Inflammatory macrophage treated with lipopolysaccharide for 4 hours (primary cell): ENCODE results near the gene SIM1.

ENCODE experiments used
- DNase-seq: peaks from one replicate; pipeline ENCODE4 v3.0.0-alpha.2; 2020

The SIM1 gene

DNA sequence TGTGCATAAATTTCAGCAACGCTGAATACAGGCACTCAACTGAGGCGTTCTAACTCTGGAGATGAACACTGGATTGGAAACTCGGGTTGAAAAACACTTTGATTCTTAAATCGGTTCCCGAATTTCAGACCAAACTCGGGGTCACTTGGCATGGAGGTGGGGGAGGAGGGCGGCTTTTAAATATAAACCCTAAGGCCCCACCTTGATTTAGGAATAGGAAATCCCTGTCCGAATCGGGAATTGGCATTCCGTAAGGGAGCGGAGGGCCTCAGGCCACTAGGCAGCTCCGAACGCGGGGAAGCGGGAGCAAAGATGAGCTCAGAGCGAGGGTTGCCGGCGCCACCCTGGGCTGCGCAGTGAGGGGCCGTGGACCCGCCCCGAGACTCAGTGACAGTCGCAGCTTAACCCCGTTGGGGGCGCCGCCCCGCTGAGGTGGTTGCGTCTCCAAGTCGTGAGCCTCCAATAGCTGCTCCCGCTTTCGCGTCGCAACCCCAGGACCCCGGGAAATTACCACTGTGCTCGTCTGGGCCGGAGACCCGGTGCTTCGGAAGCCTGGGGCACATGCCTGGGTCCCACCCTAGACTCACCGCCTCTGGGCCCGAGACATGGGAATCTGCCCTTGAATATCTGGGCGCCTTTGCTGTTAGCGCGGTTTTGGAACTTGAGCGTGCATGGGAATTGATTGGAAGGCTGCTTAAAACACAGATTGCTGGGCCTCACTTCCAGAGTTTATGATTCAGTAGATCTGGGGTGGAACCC lies 4.6 kb upstream of the SIM1 start:
- DNase-seq: no peak

DNA sequence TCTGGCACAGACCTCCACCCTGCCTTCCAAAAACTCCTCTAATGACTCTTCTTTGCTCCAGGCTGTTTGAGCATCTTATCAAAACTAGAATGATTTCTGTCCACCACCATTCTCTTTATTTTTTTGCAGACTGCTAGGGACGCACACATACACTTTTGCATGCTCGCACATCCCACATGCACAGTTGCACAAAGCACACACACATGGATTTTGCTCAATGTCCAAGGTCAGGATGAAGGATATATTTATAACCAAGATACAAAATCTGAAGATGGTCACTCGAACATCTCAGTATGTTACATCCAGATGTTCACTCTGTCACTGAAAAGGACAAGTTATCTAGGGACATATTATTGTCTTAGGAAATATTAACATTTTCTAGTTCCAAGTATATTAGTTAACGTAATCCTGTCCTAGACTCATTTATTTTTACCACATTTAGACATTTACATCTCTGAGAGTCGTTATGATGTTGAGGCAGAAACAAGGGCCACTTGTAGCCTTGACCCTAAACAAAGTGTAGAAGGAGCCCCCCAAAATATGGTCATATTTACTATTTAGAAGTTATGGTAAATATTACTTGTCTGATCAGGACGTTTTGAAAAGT lies 3.4 kb upstream of the SIM1 start:
- DNase-seq: no peak

DNA sequence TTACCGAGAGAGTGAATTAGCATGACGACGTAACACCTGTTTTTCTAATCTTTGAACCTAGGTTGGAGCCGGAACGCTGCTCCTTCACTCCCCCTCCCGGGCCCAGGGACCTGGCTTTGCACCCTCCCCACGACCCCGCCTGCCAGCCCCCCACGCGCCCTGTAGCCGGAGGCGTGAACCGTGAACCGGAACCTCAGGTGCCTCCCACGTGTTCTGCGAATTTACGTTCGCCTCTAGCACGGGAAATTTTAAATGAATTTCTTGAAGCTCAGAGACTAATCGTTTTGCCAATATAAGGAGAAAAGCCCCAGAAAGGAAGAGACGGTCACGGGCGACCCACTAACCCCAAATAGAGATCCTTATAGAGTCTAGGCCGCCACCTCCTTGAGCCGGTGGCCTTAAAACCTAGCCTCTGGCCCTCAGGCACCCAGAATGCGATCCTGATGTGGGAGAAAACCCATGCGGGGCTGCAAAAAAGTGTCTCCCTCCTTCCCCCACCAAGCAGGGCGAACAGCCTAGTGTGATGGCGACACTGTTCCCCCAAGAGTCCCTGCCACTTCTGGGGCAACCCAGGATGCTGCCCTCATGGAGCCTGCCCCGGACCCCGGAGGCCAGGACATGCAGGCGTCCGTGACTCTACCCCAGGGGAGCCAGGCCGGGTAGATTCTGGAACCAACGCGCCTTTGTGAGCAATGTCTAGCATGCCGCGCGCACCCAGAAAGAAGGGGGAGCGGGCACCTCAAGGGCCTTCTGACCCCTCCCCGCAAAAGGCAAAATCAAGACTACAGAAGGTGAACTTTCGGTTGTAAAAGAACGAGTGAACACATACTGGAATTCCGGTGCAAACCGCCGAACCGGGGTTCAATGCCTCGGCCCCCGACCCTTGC lies 2.7 kb upstream of the SIM1 start:
- no peak for DNase-seq

DNA sequence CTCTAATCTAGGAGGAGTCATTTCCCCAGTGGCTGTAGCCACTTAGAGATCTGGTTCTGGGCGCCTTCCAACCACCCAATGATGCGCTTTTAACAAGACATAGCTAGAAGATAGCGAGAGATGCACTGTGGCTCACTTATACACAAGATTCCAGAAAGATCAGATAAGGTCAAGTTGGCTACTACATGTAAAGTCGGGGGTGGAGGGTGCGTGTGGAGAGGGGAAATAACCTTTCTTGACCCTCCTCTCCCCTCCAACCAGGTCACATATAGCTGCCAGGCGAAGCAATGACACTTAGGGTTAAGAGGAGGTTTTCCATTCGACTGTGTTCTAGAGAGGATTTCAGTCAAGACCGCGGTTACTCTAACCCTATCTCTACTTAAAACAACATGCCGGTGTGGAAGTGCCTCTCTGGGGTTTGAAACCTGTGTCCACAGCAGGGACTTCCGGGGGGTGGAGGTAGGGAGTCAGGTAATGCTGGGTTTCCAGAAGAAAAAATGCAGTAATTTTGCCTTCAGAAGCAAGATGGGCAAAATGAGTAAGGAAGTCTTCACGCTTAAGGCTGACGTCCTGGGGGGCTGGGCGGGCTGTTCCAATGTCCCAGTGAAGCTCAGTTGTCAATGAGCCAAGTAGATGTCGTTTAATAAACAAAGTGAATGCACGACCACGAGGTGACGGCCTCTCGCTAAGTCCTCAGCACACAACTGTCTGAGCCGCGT lies 1.8 kb upstream of the SIM1 start:
- no peak for DNase-seq

DNA sequence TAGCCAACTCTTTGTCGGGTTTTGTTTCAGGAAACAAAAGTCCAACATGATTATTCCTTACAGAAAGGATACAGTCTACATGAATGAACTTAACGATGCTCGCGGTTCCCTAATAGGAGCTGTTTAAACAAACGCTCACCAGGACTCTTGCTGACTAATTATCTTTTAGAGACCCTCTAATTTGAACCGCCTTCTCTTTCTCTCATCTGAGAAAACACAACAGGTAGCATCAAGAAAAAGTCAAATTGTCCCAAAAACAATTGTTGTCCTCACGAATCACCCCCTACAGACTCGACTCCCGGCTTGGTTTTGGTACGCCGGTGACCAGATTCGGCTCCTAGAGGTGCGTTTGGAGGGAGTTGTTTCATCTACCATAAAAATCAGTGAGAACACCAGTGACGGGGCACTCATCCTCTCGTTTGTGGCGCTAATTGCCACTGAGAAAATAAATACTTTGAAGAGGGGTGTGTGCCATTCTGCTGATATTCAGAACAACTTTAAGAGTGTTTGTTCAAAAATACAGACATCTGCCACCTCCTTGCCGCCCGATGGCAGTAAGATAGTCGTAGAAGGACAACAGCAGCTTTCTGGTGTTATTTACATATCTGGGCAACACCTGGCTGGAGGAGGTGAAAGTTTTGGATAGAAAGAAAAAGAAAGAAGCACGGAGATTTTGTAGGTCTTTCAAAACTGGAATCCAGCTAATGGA lies 1.1 kb upstream of the SIM1 start:
- DNase-seq: no peak

DNA sequence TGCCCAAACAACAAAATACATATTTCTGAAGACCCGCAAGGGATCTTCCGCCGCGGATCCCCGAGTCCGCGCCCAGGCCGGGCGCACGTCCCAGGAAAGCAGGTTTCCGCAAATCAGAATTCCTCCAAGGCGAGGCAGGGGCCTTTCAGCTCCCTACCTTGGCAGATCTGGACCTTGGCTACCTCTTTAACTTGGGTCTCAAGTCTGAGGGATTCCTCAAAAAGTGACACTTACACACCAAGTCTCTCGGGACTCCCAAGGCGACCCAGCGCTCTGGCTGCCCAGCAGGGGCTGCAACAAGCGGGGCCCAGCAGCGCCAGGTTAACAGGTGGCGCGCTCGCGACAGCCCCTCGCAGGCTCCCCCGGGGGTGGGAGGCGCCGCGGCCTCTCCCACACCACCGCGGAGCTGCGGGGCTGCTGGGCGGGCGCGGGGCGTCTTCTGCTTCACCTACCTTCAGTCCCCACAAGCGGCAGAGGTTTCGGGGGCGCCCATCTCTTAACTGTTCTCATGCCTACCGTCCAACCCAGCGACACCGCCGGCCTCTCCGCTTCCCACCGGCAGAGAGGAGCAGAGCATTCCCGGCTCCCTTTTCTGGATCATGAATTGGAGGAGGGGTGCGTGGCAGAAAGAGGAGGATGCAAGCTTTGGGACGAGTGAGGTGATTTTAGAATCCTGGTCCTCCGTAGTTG lies 414 bp downstream of the SIM1 start:
- DNase-seq: no peak

DNA sequence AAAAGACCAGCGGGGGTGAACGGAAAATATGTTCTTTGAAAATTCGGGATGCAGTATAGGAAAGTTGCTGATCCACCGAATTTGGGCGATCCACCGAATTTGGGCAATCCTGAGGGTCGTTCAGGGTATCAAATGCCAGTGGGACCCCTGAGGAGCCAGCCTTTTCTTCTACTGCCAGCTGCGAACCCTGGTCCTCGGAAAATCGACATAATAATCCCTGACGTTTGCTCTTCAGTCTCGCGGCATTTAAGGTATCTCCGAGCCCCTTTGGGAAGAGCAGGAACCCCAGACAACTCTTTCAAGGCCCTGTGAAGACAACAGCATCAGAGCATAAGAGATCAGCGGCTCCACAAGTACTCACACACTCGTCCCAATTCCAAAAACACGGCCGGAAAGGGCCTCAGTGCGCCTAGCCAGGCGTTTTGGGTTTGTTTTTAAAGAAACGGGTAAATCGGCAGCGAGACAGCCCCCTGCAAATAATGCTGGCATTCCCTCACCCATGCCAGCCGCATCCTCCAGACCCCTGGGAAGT lies 1.0 kb downstream of the SIM1 start:
- no peak for DNase-seq

DNA sequence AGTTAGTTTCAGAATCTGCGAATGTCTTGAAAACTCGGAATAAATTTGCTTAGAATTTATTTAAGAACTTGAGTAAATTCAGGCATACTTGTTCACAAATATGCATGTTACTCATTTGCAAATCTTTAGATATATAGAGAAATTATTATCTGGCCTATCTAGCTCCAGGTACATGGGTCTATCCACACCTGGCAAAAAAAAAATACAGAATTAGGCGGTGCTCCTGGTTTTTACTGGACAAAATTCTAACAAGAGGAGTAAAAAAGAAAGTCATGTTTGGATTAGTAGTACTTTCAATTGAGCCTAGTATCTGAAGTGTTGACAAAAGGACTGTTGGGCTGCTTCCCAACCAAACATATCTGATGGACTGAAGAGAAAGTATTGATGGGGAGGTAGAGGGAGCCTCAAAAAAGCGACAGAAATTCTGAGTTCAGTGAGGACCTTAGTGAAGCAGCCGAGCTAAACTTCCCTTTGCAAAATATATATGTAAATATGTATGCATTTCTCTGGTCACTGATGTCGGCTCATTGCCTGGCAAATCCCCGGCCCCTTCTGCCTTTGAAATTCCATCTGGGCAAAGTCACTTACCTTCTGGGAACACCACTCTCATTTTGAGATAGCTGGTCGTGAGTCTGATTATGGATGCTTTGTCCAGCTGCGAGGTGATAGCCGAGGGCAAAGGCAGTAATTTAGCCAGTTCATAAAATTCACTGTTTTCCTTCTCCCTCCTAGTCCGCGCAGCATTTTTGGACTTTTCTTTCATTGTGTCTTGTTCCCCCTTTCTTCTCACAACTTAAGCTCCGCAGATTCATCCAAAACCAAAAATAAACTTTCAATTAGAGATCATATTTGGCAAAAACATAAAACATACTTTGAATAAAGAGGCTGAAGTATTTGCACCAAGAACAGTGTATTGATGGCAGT lies 1.8 kb downstream of the SIM1 start:
- no peak for DNase-seq

DNA sequence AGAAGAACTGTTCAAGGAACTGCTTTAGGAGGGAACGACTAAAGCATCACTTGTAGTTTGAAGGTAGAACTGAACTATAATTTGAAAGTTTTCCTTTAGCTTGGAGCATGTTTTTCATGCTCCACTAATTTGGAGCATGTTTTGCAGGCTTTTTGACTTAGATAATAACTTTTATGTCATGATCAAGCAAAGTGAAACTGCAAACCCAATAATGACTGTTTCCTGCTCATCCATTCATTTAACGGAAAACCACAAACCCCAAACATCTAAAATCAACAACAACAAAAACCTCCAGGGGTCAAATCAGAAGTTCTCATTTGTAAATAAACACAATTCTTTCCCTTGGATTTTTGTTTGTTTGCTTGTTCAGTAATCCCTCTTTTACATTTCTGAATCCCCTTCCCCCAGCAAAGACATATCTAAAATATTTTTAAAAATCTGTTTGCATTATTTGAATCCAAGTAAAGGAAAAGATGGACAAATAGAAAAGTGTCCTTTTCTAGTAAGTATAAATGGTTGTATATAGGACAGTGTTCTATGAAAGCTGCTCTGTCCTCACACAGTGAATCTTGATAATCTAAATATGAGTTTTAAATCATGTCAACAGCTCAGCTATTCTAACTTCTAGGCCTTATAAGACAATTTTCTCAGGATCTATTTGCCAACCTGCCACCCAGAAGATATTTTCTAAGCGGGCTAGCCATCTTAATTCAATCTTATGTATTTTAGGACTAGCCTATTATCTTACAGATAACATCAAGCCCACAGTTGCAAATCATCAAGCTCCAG lies 2.6 kb downstream of the SIM1 start:
- no peak for DNase-seq

DNA sequence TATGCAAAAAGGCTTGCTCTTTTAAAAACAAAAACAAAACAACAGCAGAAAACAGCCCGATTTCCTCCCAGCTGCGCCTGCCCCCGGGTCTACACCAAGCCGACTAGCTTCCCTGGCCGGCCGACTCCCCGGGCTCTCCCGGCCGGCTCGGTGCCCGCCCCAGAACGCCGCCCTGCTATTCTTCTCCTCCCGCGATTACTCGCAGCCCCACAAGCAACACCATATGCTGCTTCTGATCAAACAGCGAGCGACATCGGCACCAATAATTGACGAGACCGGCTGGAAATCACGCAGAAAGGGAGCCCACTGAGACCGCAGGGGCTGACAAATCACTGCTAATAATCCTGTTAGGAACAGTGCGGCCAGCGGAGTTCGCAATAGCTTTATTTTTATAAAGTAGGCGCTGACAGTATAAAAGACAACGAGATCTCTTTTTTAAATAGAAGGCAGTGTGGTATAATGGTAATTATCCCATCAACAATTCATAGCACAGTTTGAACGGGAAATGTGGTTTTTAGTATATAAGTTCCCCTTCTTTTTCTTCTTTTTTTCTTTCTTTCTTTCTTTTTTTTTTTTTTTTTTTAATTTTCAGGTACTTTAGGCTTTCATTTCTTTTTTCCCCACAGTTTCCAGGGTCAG lies 3.3 kb downstream of the SIM1 start:
- DNase-seq: no peak

DNA sequence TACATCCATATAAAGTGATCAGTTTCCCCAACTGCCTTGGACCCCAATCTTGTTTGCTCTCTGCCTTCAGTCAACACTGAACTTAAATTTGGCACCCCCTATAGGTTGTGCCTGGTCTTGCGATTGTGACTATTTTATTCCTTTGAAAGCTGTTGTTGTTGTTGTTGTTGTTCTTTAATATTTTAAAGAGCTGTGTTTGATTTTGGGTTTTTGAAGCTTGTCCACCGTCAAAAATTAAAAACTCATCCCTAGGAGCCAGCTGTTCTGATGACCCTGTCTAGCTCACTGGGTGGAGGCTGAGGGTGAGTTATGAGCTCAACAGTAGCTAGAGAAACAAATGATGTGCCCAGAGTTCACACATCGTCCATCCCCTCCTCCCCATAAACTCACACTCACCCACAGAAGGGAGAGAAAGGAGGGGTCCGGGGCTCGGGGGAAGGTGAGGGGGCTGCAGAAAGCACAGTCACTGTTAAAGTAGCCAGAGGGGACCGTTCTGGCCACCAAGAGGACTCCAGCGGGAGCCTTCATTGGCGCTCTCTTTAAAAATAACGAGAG lies 4.0 kb downstream of the SIM1 start:
- DNase-seq: no peak

DNA sequence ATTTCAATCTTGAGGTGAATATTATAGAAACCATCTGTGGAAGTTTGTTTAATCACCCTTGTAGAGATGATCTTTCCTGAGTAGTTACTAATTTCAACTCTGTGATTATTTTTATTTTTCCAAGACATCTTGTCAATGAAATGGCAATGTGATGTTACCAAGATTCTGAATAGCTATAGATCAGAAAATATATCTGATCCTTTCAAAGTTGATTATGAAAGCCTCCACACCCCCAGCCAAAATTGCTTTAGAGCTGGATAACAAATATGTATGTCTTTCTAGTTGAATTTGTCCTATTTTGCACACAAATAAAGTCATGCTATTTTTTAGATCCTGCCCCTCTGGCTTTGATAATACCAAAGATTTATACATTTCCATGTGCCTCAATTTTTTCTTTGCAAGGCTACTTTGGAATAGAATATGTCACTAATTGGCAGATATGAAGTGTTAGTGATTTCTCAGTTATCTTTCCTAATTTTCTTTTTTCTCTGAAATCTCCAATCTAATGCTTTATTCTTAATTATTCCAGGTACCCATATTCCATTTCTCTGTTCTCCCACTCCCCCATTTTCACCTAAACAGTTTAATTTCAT lies 5.0 kb downstream of the SIM1 start:
- no peak for DNase-seq

DNA sequence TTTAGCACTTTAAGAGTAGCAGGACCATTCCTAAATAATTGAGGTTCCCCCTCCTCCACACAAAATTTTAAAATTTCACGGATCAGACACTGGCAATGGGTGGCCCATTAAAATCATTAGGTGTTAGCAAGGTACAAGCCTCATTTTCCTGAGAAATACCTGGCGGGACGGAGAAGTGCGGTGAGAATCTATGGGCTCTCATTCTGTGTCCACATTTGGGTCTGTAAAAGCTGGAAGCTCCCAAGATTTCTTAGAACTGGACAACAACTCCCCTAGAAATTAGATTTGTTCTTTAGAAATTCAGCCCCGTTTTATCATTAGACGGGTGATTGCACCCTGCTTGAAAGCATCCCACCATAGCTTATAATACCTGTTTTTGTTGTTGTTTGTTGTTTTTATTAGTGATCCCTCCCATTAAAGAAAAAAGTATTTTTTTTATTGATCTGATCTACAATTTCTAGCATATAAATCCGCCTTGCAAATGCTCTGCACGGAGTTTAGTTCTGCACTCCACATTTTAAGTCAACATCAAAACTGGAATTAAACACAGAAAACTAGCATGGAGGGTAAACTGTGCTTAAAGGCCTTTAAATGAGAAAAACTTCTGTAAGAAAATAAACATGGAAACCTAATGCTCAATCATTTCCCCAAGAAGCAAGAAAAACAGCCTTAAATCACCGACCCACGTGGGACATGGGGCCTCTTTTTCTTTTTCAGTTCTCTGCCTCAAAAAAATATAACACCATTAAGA lies 5.7 kb downstream of the SIM1 start:
- no peak for DNase-seq

DNA sequence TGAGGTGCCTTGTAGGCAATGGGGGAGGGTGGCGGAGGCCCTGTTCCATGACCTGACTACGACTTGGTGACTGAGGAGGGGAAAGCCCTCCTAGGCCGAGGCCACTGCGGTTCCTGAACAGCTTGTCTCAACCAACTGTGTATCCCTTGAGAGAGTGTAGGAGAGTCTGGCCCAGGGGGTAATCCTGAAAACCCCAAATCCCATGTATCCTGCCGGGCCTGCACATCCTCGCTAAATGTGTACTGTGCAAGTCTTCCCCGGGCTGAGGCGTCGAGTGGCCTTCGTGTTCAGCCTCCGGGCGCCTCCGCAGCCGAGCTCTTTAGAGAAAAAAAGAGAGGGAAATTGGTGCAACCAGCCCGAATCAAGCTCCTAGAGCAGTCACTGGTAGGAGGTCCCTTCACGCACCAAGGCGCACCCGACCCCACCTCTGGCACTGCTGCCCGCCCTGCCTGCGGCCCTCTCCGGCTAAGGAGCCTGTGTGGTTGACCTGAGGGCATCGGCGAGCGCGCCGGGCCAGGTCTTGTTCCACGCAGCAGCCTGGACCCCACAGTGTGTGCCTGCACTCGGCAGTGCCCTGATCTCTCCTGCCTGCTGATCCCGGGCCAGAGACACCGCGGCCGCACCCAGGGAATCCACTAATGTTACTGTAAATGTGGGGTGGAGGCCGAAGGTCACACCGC lies 7.3 kb downstream of the SIM1 start:
- DNase-seq: no peak

DNA sequence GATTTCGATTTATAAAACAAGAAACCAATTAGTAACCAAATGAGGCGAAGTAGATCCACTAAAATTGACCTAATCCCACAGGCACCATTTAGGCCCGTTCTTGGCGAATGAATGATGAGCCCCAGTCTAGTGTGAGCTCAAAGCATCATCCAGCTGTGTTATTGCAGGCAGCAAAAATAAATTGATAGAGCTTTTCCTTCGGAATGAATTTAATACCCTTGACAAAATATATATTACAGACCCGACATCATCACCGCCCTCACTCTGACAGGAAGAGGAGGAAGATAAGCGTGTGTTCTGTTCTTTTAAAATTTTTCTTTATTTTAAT lies 7.8 kb downstream of the SIM1 start:
- DNase-seq: no peak

DNA sequence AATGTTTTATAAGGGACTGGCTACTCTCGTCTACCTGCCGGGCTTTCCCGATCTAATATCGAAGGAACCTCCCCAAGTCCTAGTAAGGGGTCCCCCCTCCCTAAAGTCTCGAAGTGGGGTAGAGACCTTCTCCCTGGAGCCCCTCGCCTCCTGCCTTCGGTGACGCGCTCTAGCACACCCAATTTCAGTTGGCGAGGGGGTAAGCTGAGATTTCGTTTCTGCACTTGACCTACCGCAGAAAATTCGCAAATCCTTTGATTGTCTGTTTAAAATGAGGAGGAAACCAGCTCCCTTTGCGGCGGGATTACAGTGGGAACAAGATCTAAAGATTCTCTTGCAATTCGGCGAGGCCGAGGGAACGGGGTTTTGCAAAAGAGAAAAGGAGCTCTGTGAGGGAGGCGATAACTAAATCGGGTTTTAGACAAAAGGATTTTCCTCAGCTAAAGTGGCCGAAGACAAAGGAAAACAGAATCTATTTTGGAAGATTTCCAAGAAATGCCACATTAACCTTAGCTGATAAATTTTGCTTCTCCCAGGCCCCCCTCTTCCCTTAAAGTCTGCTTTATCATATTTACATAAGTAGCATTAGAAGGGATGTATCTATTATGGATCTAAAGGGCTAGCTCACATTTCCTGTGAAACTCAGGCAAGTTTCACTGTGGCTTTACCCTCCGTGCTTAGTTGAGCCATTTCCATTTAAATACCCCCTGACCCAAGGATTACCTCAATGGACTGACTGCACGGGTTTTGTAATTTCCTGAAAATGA lies 8.4 kb downstream of the SIM1 start:
- DNase-seq: no peak
